GM19463 (cell line): ENCODE data around the gene PKN2.
"Not testable (repeated sequence)": the region's sequence is repeated elsewhere in the genome, so short reads cannot be mapped to it uniquely, and the experiment has no call there.

Experiments used
- ATAC-seq: cut with Tn5 transposase; IDR thresholded peaks from one replicate; pipeline ENCODE4 v1.9.1; 2021; ENCODE audit warnings: mild to moderate bottlenecking, moderate library complexity; ENCODE audit not compliant: unreplicated experiment

Gene PKN2

GRCh38 chr1:88784551-88784950 lies 100.5 kb downstream of the PKN2 start:
- ATAC-seq = no peak

DNA sequence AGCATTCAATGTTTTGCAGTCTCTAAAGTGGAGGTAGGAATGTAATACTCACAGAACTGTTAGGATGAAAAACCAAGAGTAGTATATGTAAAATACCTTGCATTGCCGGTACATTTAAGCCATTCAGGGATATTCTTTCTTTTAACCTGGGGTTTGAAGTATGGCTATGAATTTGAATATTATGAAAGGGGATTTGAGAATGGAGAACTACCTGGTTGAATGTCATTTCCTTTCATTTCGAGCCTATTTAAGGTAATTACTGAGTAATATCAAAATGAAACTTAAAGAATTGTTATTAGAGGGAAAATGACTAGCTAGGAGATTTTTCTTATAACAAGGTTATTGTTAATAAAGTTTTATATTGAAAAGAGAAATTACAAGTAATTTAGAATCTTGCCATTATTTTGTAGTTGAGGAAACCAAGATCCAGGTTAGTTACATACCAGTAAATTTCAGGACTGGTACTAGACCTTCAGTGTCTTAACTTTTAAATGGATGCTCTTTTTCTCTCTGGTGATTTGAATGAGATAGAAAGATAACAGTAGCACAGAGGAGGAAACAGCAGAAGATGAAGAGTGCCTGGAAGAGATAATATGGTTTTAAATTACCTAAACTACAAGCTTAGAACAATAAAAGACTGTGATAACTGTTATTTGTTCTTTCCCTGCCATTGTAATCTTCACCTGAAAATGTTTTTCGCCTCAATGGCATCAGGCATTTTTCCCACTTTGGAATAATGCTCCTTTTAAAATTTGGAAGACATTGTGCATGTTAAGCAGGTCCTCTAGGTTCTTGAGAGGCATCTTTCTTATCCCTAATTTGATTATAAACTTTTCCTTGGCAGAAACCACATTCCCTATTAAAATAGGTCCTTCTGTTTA lies 103.2 kb downstream of the PKN2 start:
- no peak for ATAC-seq

DNA sequence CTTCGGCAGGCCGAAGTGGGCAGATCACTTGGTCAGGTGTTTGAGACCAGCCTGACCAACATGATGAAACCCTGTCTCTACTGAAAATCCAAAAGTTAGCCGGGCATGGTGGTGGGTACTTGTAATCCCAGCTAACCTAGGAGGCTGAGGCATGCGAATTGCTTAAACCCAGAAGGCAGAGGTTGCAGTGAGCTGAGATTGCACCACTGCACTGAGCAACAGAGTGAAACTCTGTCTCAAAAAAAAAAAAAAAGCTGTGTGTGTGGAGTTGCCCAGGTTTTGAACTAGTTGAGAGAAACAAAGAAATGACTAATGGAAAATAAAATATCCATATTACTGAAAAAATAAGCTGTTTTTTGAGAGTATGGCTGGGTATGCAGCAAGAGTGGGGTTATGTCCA lies 107.1 kb downstream of the PKN2 start:
- ATAC-seq = no peak

DNA sequence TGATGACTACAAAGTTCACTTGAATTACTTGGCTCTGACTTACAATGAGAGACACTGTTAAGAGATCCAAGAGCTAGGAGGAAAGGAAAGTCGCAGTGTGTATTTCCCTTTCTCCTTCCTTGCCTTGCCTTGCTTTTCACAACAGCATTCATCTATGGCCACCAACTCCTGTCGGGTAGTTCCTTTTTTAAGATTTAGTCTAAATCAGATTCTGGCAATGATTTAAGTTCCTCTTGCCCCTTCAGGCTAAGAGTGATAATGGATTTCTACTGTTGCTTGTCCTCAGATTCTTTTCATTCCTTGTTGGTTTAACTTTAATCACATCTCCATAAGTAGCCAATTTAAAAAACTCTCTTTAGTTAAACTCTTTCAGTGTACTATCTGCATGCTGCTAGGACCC lies 115.4 kb downstream of the PKN2 start:
- no peak for ATAC-seq

- no peak for ATAC-seq
These were observed 116.4 kb downstream of the PKN2 start for GRCh38 chr1:88800382-88801051.

DNA sequence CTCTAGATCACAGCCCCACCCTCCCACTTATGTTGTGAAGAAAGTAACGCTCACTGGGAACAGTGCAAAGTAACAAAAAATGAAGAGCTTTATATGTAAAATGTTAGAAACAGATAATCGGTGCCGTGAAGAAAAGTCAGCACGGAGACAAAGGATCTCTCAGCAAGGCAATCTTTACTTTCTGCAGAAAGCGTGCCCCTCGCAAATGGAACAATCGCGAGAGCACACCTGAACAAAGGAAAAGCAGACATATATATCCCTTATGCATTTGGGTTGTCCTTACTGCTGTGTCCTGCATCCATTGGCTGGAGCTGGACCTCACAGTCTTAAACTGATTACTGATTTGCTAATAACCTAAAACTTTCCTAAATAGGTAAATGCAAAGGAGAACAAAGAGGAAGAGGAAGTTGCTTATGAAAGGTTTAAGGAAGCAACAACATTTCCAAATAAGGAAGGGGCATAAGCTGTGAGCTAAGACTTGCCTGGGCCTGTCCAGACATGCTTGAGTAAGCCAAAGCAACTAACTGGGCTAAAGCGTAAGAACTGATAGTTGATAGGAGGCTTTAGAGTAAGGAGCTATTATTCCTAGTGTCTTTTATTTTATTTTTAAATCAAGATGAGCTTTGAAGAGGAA lies 117.6 kb downstream of the PKN2 start:
- no peak for ATAC-seq

GRCh38 chr1:88802404-88802803 lies 118.3 kb downstream of the PKN2 start:
- no peak for ATAC-seq

- ATAC-seq = no peak
These were observed 118.9 kb downstream of the PKN2 start for GRCh38 chr1:88802950-88803349.

GRCh38 chr1:88803444-88803843 lies 119.4 kb downstream of the PKN2 start:
- ATAC-seq = no peak

DNA sequence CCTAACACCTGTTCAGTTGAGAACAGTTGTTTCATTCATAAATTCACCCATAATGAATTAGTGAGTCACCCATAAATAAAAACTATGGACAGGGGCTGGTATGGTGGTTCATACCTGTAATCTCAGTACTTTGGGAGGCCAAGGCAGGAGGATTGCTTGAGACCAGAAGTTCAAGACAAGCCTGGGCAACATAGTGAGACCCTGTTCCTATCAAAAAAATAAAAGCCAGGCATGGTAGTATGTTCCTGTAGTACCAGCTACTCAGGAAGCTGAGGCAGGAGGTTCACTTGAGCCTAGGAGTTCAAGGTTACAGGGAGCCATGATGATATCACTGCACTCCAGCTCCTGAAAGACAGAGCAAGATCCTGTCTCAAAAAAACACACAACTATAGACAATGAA lies 128.3 kb downstream of the PKN2 start:
- ATAC-seq = no peak

DNA sequence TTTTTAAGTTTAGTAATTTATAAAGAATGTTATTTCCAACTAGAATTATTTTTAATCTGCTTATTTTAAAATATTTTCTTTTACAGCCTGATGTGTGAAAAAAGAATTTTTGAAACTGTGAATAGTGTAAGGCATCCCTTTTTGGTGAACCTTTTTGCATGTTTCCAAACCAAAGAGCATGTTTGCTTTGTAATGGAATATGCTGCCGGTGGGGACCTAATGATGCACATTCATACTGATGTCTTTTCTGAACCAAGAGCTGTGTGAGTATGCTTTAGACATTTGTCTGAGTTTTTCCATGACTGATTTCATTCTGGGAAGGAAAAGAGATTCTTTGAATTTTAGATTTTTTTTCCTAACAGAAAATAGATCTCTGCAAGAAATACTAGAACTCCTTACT lies 129.4 kb downstream of the PKN2 start:
- no peak for ATAC-seq

DNA sequence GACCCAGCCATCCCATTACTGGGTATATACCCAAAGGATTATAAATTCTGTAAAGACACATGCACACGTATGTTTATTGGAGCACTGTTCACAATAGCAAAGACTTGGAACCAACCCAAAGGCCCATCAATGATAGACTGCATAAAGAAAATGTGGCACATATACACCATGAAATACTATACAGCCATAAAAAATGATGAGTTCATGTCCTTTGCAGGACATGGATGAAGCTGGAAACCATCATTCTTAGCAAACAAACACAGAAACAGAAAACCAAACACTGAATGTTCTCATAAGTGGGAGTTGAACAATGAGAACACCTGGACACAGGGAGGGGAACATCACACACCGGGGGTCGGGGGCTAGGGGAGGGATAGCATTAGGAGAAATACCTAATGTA lies 135.6 kb downstream of the PKN2 start:
- not testable (repeated sequence) for ATAC-seq

- no peak for ATAC-seq
These were observed 141.6 kb downstream of the PKN2 start for GRCh38 chr1:88825721-88826120.

DNA sequence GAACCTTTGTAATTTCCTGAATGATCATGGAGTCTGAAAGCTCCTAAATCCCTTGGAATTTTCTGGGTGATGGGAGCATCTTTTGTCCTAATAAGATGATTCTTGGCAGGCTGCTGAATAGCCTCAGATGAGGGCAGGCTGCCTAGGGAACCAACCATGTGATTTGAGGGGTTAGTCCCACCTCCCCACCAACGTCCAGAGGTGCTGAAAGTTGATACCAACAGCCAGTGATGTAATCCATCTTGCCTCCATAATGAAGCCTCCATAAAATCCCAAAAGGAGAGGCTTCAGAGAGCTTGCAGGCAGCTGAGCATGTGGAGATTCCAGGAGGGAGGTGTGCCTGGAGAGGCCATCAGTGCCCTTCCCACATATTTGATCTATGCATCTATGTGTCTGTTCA lies 163.6 kb downstream of the PKN2 start:
- ATAC-seq = no peak

GRCh38 chr1:88851303-88852063 lies 167.4 kb downstream of the PKN2 start:
- no peak for ATAC-seq

- no peak for ATAC-seq
These were observed 183.9 kb downstream of the PKN2 start for GRCh38 chr1:88867743-88868521.

DNA sequence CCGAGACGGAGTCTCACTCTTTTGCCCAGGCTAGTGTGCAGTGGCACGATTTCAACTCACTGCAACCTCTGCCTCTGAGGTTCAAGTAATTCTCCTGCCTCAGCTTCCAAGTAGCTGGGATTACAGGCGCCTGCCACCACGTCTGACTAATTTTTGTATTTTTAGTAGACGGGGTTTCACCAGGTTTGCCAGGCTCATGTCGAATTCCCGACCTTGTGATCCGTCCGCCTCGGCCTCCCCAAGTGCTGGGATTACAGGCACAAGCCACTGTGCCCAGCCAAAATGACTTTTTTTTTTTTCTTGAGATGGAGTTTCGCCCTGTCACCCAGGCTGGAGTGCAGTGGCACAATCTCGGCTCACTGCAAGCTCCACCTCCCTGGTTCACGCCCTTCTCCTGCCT lies 185.6 kb downstream of the PKN2 start:
- not testable (repeated sequence) for ATAC-seq

- ATAC-seq = no peak
These were observed 189.8 kb downstream of the PKN2 start for GRCh38 chr1:88873737-88874349.

- ATAC-seq = no peak
These were observed 191.5 kb downstream of the PKN2 start for GRCh38 chr1:88875595-88875994.
